Effector memory CD8-positive, alpha-beta T cell (primary cell): Measurements from ENCODE around the gene BLMH.

Experiments used
- ATAC-seq: fragments of 150-1000 bp; cut with Tn5 transposase; replicated peaks from 2 replicates; pipeline ENCODE4 v1.10.0; 2021; ENCODE audit warnings: mild to moderate bottlenecking, moderate library complexity
- DNase-seq, 3 experiments: peaks; one replicate each; pipeline ENCODE4 v3.0.0; 2021
- H3K27ac Mint-ChIP-seq, 2 donors: one replicate each; pipeline ENCODE4 v1.8.0; 2022; ENCODE audit warnings: mild to moderate bottlenecking in 2 of 2, mixed read lengths in 2 of 2, moderate library complexity in 2 of 2
- H3K27me3 Mint-ChIP-seq, 2 donors: one replicate each; pipeline ENCODE4 v1.8.0; 2022; ENCODE audit warnings: mixed read lengths in 2 of 2
- H3K36me3 Mint-ChIP-seq: one replicate; pipeline ENCODE4 v1.8.0; 2022; ENCODE audit warnings: mild to moderate bottlenecking, moderate library complexity, mixed read lengths; ENCODE audit not compliant: insufficient read depth
- H3K4me1 Mint-ChIP-seq, 2 donors: one replicate each; pipeline ENCODE4 v1.8.0; 2022; ENCODE audit warnings: low read depth in 2 of 2, mixed read lengths in 2 of 2
- H3K4me3 Mint-ChIP-seq, 2 donors: one replicate each; pipeline ENCODE4 v1.8.0; 2022; ENCODE audit warnings: mild to moderate bottlenecking in 2 of 2, mixed read lengths in 2 of 2, moderate library complexity in 2 of 2
- H3K9me3 Mint-ChIP-seq, 2 donors: one replicate each; pipeline ENCODE4 v1.8.0; 2022; ENCODE audit warnings: mixed read lengths in 2 of 2

BLMH gene

DNA sequence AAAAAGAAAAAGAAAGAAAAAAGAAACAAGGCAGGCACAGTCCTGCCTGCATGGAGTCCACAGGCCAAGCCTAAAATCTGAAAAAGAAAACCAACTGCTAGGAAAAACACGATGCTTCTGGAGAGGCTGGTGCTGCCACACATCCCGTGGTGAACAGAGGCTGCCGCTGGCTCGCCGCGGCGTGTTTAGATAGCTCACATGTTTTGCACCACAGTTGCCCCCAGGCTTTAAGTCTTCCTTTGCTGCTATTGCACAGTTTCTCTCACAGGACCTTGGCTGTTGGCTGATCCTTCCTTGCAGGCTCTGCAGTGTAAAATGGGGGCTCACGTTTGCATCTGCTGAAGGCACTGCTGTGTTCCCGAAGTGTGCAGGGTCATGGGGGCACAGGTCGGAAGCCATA, 64.9 kb downstream of the BLMH start:
- Mint-ChIP-seq H3K4me3 (no peak overlapping the region), H3K9me3 (no peaks in the 10 kb centered on the region), H3K27ac (no peak overlapping the region), H3K4me1 (no peaks in the 10 kb centered on the region), H3K27me3 (peaks cover 42 to 63% of the 10 kb centered on the region in 2 donors), H3K36me3 (no peaks in the 10 kb centered on the region)
- no peak for DNase-seq
- ATAC-seq, result no peak

DNA sequence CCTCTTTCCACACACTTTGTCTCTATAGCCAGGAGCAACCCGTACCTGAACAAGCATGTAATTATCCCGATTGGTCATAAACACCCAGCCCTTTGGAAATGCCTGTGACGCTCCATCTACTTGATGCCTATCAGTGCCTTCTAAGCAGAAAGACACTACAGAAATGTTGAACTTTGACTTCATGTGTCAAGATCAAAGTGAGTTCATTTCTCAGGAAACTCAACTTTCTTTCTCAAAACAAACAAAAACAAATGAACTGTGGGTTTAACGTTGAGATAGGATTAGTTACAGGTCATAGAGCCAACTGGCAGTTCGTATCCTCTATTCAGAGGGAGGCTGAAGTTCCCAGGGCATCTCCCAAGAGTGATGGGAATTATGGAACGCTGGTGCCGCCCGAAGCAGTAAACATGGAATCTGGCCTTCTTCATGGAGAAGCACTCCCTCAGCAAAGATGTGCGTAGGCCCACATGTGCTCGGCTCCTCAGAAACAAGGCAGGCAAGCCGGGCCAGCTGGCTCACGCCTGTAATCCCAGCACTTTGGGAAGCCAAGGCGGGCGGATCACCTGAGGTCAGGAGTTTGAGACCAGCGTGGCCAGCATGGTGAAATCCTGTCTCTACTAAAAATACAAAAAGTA, 65.7 kb downstream of the BLMH start:
- Mint-ChIP-seq H3K9me3 (no peaks in the 10 kb centered on the region), H3K27me3 (peaks cover 38 to 64% of the 10 kb centered on the region in 2 donors), H3K36me3 (no peaks in the 10 kb centered on the region), H3K4me1 (no peaks in the 10 kb centered on the region), H3K4me3 (no peak overlapping the region), H3K27ac (peak overlapping the region in 1 of 2 donors; percentile 42)
- ATAC-seq (no peak), DNase-seq (no peak)

DNA sequence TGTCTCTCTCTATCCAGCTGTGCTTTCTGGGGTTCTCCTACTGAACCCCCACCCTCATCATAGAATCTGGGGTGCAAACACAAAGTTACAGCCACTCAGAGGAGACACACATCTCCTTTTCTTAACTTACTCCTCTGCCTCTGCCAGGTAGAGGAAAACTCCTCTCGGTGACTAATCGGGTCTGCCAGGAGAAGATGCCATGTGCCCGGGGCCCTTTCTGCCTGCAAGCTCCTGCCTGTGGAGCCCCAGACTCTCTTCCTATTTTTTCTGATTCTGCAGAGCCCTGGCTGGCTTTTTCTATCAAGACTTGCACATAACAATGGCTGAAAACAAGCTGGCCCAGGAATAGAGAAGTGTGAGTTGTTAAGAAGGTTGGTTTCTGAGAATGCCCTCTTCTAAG, 66.6 kb downstream of the BLMH start:
- ATAC-seq (no peak), DNase-seq (no peak)
- Mint-ChIP-seq H3K4me1 (no peaks in the 10 kb centered on the region), H3K9me3 (no peaks in the 10 kb centered on the region), H3K27ac (no peak overlapping the region), H3K27me3 (peaks cover 31 to 55% of the 10 kb centered on the region in 2 donors), H3K36me3 (no peaks in the 10 kb centered on the region), H3K4me3 (no peak overlapping the region)

DNA sequence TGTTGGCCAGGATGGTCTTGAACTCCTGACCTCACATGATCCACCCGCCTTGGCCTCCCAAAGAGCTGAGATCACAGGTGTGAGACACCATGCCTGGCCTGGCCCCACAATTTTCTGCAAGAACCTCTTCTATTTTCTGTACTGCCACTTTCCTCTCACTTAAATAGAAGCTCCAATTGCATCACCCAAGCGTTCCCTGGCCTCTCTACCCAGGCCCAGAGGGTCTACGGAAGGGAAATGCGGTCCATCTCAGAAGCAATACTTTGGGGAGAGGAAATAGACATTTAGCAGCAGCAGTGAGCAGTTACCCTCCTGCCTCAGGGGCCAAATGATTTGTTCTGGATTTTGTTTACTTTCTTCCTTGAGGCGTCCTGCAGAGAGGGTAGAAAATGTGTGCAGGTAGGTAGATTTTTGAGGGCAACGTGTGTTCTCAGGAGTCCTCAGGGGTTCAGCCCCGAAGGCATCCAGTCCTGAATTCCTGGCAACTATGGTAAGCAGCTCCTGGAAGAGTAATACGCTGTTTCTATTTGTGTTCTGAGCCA, 67.3 kb downstream of the BLMH start:
- Mint-ChIP-seq H3K27ac (no peak overlapping the region), H3K4me3 (no peak overlapping the region), H3K9me3 (no peaks in the 10 kb centered on the region), H3K27me3 (peaks cover 30 to 48% of the 10 kb centered on the region in 2 donors), H3K36me3 (no peaks in the 10 kb centered on the region), H3K4me1 (no peaks in the 10 kb centered on the region)
- DNase-seq, result no peak
- ATAC-seq, result no peak

DNA sequence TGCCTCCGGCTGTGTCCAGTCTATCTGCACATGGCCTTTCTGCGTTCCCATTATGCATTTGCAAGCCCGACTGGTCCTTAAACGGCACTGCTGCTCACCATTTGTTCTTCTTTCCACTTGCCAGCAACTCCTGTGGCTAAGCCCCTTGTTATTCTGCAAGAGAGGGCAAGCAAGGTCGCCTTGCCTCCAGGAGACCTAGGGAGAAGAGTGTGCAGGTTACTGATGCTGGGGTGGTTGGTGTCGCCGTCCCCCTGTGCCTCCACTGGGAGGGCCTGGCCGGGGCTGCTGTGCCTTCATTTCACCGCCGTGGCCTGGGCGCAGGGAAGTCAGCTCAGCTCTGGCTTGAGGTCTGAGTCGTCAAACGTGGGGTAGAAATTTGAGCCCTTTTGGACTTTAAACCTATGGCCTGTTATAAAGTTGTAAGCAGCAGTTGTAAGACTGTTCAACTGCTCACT, 69.0 kb downstream of the BLMH start:
- no peak overlapping the region for H3K27ac Mint-ChIP-seq
- H3K4me1 Mint-ChIP-seq, result no peaks in the 10 kb centered on the region
- H3K27me3 Mint-ChIP-seq, result peaks cover 23 to 40% of the 10 kb centered on the region in 2 donors
- DNase-seq, result no peak
- no peak overlapping the region for H3K4me3 Mint-ChIP-seq
- no peak for ATAC-seq
- H3K36me3 Mint-ChIP-seq, result no peaks in the 10 kb centered on the region
- no peaks in the 10 kb centered on the region for H3K9me3 Mint-ChIP-seq

DNA sequence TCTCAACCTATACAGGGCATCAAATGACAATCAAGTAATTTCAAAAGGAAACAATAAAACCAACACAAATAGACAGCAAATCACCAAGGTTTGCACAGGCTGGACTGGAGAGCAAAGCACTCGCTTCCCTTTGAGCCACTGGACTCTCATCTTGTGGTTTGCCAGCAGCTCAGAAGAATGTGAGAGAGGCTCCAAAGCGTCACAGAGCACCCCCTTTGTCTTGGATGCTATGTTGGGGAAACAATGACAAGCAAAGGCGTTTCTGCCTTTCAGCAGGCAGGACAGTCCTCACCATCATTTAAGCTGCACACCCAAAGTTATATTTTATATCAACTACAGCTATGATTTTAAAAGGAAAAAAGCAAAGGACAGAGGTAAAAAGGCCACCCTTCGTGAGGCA, 69.5 kb downstream of the BLMH start:
- no peak for DNase-seq
- Mint-ChIP-seq H3K27ac (no peak overlapping the region), H3K4me3 (no peak overlapping the region), H3K4me1 (no peaks in the 10 kb centered on the region), H3K36me3 (no peaks in the 10 kb centered on the region), H3K9me3 (no peaks in the 10 kb centered on the region), H3K27me3 (peaks cover 23 to 41% of the 10 kb centered on the region in 2 donors)
- ATAC-seq, result no peak

DNA sequence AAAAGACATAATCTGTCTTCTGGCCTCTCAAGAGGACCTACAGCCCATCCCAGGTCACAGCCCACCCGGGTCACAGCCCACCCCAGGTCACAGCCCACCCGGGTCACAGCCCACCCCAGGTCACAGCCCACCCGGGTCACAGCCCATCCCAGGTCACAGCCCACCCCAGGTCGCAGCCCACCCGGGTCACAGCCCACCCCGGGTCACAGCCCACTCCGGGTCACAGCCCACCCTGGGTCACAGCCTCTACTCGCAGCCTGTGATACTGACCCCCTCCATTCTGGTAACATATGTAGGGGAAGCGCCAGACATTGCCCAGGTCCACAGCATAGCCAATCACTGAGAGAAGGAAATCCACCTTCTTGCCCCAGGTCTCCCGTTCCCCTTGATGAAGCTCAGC, 70.4 kb downstream of the BLMH start:
- Mint-ChIP-seq H3K4me1 (no peaks in the 10 kb centered on the region), H3K4me3 (no peak overlapping the region), H3K36me3 (no peaks in the 10 kb centered on the region), H3K9me3 (no peaks in the 10 kb centered on the region), H3K27ac (no peak overlapping the region), H3K27me3 (peaks cover 23 to 48% of the 10 kb centered on the region in 2 donors)
- DNase-seq (no peak), ATAC-seq (no peak)

DNA sequence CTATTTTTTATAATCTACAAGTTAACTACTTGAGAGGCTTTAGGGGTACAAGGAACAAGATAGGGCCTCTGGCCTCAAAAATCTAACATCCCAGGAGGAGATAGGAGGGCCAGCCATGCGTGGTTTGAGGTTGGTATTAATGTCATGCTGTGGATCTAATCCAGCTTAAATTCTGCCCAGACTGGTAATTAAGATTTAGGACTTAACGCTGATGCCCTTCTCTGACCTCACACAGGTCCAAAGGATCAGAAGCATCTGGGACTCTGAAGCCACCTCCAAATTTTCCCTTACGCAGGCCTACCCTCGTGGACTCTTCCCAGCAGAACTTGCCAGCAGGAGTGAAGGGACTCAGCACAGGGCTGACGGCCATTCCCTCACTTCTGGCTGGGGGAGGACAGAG, 71.3 kb downstream of the BLMH start:
- H3K9me3 Mint-ChIP-seq, result no peaks in the 10 kb centered on the region
- no peaks in the 10 kb centered on the region for H3K4me1 Mint-ChIP-seq
- no peak overlapping the region for H3K4me3 Mint-ChIP-seq
- H3K36me3 Mint-ChIP-seq, result no peaks in the 10 kb centered on the region
- H3K27me3 Mint-ChIP-seq, result peaks cover 15 to 38% of the 10 kb centered on the region in 2 donors
- DNase-seq (no peak), ATAC-seq (no peak)
- no peak overlapping the region for H3K27ac Mint-ChIP-seq

DNA sequence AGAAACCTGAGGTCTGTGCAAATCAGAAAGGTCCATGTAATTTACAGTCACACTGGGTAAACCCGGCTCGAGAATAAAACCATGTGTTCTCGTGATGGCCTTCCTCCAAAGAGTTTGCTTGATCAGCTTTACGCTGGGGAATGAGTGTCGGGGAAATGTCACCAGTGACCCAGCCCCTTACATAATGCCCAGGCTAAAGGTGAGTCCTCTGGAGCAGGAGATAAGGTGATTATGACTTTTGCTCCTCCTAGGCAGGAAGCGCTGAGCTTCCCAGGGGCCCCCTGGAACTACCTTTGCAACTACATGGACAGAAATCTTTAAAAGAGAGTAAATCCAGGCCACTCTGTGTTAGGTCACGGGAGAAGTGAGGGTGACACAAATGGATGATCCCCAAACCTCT, 71.9 kb downstream of the BLMH start:
- Mint-ChIP-seq H3K9me3 (no peaks in the 10 kb centered on the region), H3K4me1 (no peaks in the 10 kb centered on the region), H3K27me3 (peaks cover 10 to 33% of the 10 kb centered on the region in 2 donors), H3K36me3 (no peaks in the 10 kb centered on the region), H3K4me3 (no peak overlapping the region), H3K27ac (no peak overlapping the region)
- DNase-seq, result no peak
- no peak for ATAC-seq

DNA sequence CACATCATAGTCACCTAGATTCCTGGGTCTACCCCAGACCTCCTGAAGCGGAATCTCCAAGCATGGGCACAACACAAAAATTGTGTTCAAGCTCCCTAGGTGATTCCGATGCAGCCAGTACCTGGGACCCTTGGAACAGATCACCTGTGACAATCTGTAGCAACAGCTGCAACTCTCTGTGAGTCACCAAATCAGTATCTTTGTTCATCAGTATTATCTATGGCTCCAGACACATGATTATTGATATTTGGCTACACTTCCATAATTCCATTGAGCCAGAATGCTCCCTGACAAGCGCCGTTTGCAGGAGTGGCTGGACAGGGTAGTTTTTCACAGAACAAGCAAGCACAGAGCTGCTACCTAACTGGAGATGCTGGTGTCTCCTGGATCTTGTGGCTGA, 72.4 kb downstream of the BLMH start:
- Mint-ChIP-seq H3K36me3 (no peaks in the 10 kb centered on the region), H3K4me3 (no peak overlapping the region), H3K9me3 (no peaks in the 10 kb centered on the region), H3K27me3 (peaks cover 5 to 30% of the 10 kb centered on the region in 2 donors), H3K27ac (peak overlapping the region in 1 of 2 donors; percentile 46), H3K4me1 (no peaks in the 10 kb centered on the region)
- DNase-seq (no peak), ATAC-seq (no peak)

DNA sequence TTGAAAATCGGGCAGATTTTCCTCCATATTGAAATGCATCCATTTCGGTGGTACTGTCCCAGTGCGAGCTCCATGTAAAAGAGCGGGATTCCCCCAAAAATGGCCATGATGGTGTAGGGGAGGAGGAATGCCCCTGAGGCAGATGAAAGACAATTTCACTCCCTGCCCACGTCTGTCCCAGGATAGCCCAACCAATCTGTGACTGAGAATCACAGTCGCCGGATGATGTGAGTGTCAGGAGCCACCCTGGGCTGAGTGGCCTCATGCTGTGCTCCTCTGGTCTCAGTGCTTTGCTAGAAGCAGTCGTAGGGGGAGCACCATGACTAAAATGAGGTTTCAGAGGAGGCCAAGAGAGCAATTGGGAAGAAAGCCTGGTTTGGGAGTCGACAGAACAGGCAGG, 72.9 kb downstream of the BLMH start:
- Mint-ChIP-seq H3K36me3 (no peaks in the 10 kb centered on the region), H3K4me3 (no peak overlapping the region), H3K9me3 (no peaks in the 10 kb centered on the region), H3K27me3 (peaks cover 5 to 30% of the 10 kb centered on the region in 2 donors), H3K27ac (peak overlapping the region in 1 of 2 donors; percentile 46), H3K4me1 (no peaks in the 10 kb centered on the region)
- ATAC-seq (no peak), DNase-seq (no peak)

DNA sequence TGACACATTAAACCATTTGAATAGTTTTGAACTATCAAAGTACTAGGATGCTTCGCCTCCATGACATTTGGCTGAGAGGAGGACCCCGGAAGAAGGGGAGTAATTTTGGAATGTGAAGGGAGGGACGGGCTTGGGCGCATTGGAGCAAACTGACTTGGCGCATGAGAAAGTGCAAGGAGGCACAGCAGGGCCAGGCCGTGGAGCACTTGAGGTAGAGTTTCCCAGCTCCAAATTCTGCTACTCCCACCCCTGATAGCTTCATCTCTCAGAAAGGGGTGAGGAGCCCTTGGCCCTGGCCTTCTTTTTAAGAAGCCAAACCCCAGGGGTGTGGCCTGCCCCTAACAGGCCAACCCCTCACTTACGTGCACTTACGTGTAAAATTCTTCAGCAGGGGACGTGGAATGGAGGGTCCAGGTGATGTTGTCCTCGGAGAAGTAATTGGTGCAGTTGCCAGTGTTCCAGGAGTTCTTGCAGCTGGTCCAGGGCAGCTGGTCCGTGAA, 73.9 kb downstream of the BLMH start:
- DNase-seq (no peak), ATAC-seq (no peak)
- no peak overlapping the region for H3K4me3 Mint-ChIP-seq
- no peaks in the 10 kb centered on the region for H3K4me1 Mint-ChIP-seq
- no peak overlapping the region for H3K27ac Mint-ChIP-seq
- no peaks in the 10 kb centered on the region for H3K9me3 Mint-ChIP-seq
- peaks cover 5 to 30% of the 10 kb centered on the region in 2 donors for H3K27me3 Mint-ChIP-seq
- H3K36me3 Mint-ChIP-seq, result no peaks in the 10 kb centered on the region

DNA sequence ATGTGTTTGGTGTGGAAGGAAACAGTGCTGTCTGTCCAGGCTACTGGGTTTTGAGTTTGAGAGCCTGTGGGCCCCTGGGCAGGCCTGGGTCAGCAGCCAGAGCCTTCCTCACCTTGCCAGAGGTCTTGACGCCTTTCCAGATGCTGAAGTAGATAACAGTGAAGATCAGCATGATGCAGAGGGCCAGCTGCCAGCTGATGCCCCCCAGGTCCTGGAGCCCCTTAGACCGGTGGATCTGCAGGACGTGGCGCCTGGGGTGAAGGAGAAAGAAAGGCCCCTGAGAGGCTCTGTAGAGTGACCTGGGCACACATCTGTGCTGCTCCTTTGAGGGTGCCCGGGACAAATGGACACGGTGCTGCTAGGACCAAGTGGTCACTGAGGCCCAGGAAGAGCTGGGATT, 74.7 kb downstream of the BLMH start:
- no peak for ATAC-seq
- no peak overlapping the region for H3K27ac Mint-ChIP-seq
- H3K4me1 Mint-ChIP-seq, result no peaks in the 10 kb centered on the region

DNA sequence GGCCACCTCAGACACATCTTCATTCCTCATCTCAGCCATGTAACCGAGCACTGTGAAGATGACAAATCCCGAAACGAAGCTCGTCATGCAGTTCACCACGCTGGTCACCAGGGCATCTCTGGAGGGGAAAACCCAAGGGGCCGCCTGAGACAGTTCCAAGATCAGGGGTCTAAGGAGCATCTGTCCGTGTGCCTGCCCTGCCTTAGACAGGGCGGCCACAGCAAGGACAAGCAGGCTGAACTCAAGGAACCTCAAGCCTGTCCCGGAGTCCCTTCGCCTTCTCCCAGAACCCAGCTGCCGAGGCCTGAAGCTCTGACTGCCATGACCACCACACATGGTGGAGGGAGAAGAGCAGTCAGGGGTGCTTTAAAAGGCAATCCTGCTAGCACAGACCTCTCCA, 79.0 kb downstream of the BLMH start:
- Mint-ChIP-seq H3K27ac (peak overlapping the region in 1 of 2 donors; percentile 21), H3K36me3 (no peaks in the 10 kb centered on the region), H3K27me3 (peaks cover 5 to 21% of the 10 kb centered on the region in 2 donors), H3K4me3 (no peak overlapping the region), H3K9me3 (no peaks in the 10 kb centered on the region), H3K4me1 (peaks cover 6 to 7% of the 10 kb centered on the region in 2 donors)
- no peak for ATAC-seq
- no peak for DNase-seq

More for the DNA sequence above, 74.7 kb downstream of the BLMH start:
- Mint-ChIP-seq H3K27me3 (peaks cover 5 to 28% of the 10 kb centered on the region in 2 donors), H3K36me3 (no peaks in the 10 kb centered on the region), H3K9me3 (no peaks in the 10 kb centered on the region), H3K4me3 (no peak overlapping the region)
- DNase-seq, result no peak
